GM23248 (cell line): ENCODE results near the gene CPNE4. TPM values are rescaled to one million over a fixed set of nuclear protein-coding genes. Genes with fewer than 3 reads are reported as not detected.

Source experiments
- DNase-seq: peaks from one replicate; pipeline ENCODE4 v3.0.0-alpha.2; 2015
- H2AFZ ChIP-seq: fragments of 200-600 bp; sonication (generic); 2 replicates; pipeline ENCODE4 v1.6.1; 2016; ENCODE audit warnings: antibody characterized with exemption
- H3F3A ChIP-seq: fragments of 200-600 bp; sonication (generic); 2 replicates; pipeline ENCODE4 v1.6.1; 2016; ENCODE audit warnings: mild to moderate bottlenecking, antibody characterized with exemption, mixed run types; ENCODE audit not compliant: insufficient read depth
- H3K27ac ChIP-seq: fragments of 200-600 bp; sonication (generic); 2 replicates; pipeline ENCODE4 v1.5.1; 2016; ENCODE audit warnings: mild to moderate bottlenecking
- H3K27me3 ChIP-seq: fragments of 200-600 bp; sonication (generic); replicated peaks from 2 replicates; pipeline ENCODE4 v1.6.1; 2016; ENCODE audit warnings: mild to moderate bottlenecking; ENCODE audit not compliant: insufficient read depth
- H3K36me3 ChIP-seq: fragments of 200-600 bp; sonication (generic); 2 replicates; pipeline ENCODE4 v1.6.1; 2016; ENCODE audit warnings: low read depth, mild to moderate bottlenecking
- H3K4me1 ChIP-seq: fragments of 200-600 bp; sonication (generic); 2 replicates; pipeline ENCODE4 v1.6.1; 2016; ENCODE audit warnings: mild to moderate bottlenecking; ENCODE audit not compliant: insufficient read depth
- H3K4me2 ChIP-seq: fragments of 200-600 bp; sonication (generic); one replicate; pipeline ENCODE4 v1.6.1; 2016; ENCODE audit warnings: mild to moderate bottlenecking; ENCODE audit not compliant: unreplicated experiment
- H3K4me3 ChIP-seq: fragments of 200-600 bp; sonication (generic); 2 replicates; pipeline ENCODE4 v1.5.1; 2016; ENCODE audit warnings: mild to moderate bottlenecking
- H3K79me2 ChIP-seq: fragments of 200-600 bp; sonication (generic); 2 replicates; pipeline ENCODE4 v1.6.1; 2016; ENCODE audit warnings: mild to moderate bottlenecking; ENCODE audit not compliant: insufficient read depth
- H3K9ac ChIP-seq: fragments of 200-600 bp; sonication (generic); 2 replicates; pipeline ENCODE4 v1.6.1; 2016; ENCODE audit warnings: mild to moderate bottlenecking
- H3K9me2 ChIP-seq: fragments of 200-600 bp; sonication (generic); 2 replicates; pipeline ENCODE4 v1.6.1; 2016; ENCODE audit warnings: mixed run types, mild to moderate bottlenecking, moderate library complexity; ENCODE audit not compliant: insufficient read depth
- H3K9me3 ChIP-seq: fragments of 200-600 bp; sonication (generic); one replicate; pipeline ENCODE4 v1.6.1; 2017; ENCODE audit warnings: low read depth
- H4K20me1 ChIP-seq: fragments of 200-600 bp; sonication (generic); 2 replicates; pipeline ENCODE4 v1.6.0; 2016; ENCODE audit not compliant: insufficient read depth
- EZH2 ChIP-seq: fragments of 200-600 bp; sonication (generic); IDR thresholded peaks from 2 replicates; pipeline ENCODE4 v1.6.1; 2018; ENCODE audit warnings: antibody characterized with exemption, mild to moderate bottlenecking; ENCODE audit not compliant: insufficient read depth, poor library complexity, severe bottlenecking
- EZH2phosphoT487 ChIP-seq: fragments of 200-600 bp; sonication (generic); IDR thresholded peaks from 2 replicates; pipeline ENCODE4 v1.6.1; 2018; ENCODE audit warnings: antibody characterized with exemption, moderate library complexity, mild to moderate bottlenecking, low read depth; ENCODE audit not compliant: insufficient read depth
- WGBS, 2 experiments: methylation state at CpG; one replicate each; pipeline ENCODE4 v1.1.6; 2015 to 2017; ENCODE audit warnings: low lambda C conversion rate in 2 of 2, low coverage in 1 of 2; ENCODE audit errors: missing lambda C conversion rate in 2 of 2; 5-methylcytosine and 5-hydroxymethylcytosine counted together
- in situ Hi-C: fragments of 300-500 bp; cut with MboI; formaldehyde crosslinking; loops from 2 replicates; pipeline ENCODE4 v1.15.0; 2020
- polyA plus RNA-seq: library from polyadenylated mRNA; unstranded; fragments of >200 nt; fragmentation: Nextera tagmentation; extraction: Ambion mirVana; gene quantifications from 2 replicates; pipeline ENCODE4 v1.2.1, GENCODE V29; 2016
- total RNA-seq: library from RNA; depleted of rRNA; stranded (reverse); fragments of >200 nt; shearing (Covaris generic); gene quantifications from 2 replicates; pipeline ENCODE4 v1.2.3, GENCODE V29; 2014

Gene CPNE4
- total and polyA plus RNA-seq, 2 experiments from 2014 or later = 0.11 to 0.44 TPM

DNA sequence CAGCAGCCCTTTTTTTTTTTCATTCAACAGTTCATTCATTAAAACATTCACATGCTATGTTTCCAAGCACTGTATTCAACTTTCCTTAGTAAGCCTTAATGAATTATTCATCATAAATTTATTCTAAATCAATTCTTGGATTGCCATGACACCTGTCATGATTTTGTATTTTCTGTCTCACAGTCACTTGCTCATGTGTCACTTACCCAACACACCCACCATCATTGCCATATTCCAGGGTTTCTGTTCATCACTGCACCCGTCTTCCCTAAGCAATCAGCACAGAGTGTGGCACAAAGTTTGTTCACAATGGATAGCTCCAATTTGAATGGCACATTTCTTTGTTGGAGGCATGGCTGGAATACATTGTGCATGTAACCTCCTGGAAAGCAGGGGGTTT lies 27.2 kb downstream of the CPNE4 start:
- Histone ChIP-seq H3K9me2 (no peaks in the 10 kb centered on the region), H3K79me2 (no peaks in the 10 kb centered on the region), H3K27ac (no peak overlapping the region), H2AFZ (no peak overlapping the region), H3F3A (no peaks in the 10 kb centered on the region), H3K9me3 (no peaks in the 10 kb centered on the region), H3K4me3 (no peak overlapping the region), H3K36me3 (no peaks in the 10 kb centered on the region), H3K9ac (no peak overlapping the region), H4K20me1 (no peaks in the 10 kb centered on the region), H3K4me1 (0 out of 2 replicates have a peak, but pooled peaks cover 7% of the 10 kb centered on the region), H3K27me3 (no peaks in the 10 kb centered on the region; the same call in 1 of the 2 replicates), H3K4me2 (no peak overlapping the region)
- TF ChIP-seq EZH2 (no peak), EZH2phosphoT487 (no peak)
- no peak for DNase-seq
- in situ Hi-C loops = loop anchor here (25.0 kb wide), 2 partner anchors 470 to 970 kb away; partner anchors contain the start of genes ASTE1 and NEK11
- 0% methylated on average over 1 of the region's 1 CpG for WGBS, 2 experiments

DNA sequence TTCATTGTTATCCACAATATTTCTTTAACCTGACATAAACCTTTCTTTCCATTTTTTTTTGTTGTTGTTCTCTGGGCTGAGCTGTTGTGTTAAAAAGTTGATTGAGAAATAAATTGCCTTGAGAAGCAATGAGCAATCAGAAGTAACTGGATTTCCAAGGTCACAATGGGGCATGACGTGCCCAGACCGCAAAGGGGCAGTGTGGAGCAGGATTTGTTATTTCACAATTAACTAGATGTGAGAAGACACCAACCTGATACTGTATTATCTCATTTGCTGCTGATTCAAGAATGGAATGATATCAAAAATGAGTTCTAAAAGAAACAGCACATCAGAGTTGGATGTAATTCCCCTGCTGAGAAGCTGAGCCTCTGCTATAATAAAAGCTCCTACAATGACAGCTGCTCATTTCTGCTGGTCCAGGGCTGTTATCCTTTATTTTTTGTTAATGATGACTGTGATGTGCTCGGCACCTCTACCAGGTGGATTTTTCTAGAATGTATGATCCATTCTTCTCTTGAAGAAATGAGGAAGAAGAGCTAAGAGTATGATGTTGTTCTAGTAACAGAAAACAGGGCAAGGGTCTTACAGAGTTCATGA lies 28.1 kb downstream of the CPNE4 start:
- WGBS, 2 experiments = 14 to 20% methylated on average over 3 of the region's 3 CpGs
- Histone ChIP-seq H3K9me3 (no peaks in the 10 kb centered on the region), H4K20me1 (no peaks in the 10 kb centered on the region), H3K4me1 (0 out of 2 replicates have a peak, but pooled peaks cover 8% of the 10 kb centered on the region), H3K4me2 (no peak overlapping the region), H3K79me2 (no peaks in the 10 kb centered on the region), H3F3A (no peaks in the 10 kb centered on the region), H3K27me3 (no peaks in the 10 kb centered on the region; the same call in 1 of the 2 replicates), H3K4me3 (no peak overlapping the region), H3K9me2 (no peaks in the 10 kb centered on the region), H2AFZ (no peak overlapping the region), H3K9ac (no peak overlapping the region), H3K36me3 (no peaks in the 10 kb centered on the region), H3K27ac (no peak overlapping the region)
- DNase-seq = peak; percentile 71
- TF ChIP-seq EZH2 (no peak), EZH2phosphoT487 (no peak)
- in situ Hi-C loops = loop anchor here (25.0 kb wide), 2 partner anchors 469 to 969 kb away; partner anchors contain the start of genes ASTE1 and NEK11

GRCh38 chr3:132004571-132004970 lies 30.2 kb downstream of the CPNE4 start:
- WGBS, 2 experiments = 40 to 44% methylated on average over 2 of the region's 2 CpGs
- H3K27me3 ChIP-seq = no peaks in the 10 kb centered on the region; the same call in 1 of the 2 replicates
- TF ChIP-seq EZH2phosphoT487 (no peak), EZH2 (no peak)
- no peak overlapping the region for H3K9ac ChIP-seq
- peak; percentile 84 for DNase-seq
- H2AFZ ChIP-seq = no peak overlapping the region
- H3K79me2 ChIP-seq = no peaks in the 10 kb centered on the region
- no peaks in the 10 kb centered on the region for H3F3A ChIP-seq
- H3K9me3 ChIP-seq = no peaks in the 10 kb centered on the region
- 0 out of 2 replicates have a peak overlapping the region, but pooled peaks have one; percentile 7 for H3K27ac ChIP-seq
- in situ Hi-C loops = loop anchor here (25.0 kb wide), 2 partner anchors 467 to 967 kb away; partner anchors contain the start of genes ASTE1 and NEK11
- peak overlapping the region; percentile 27 for H3K4me2 ChIP-seq
- H3K4me3 ChIP-seq = no peak overlapping the region
- H3K4me1 ChIP-seq = 0 out of 2 replicates have a peak, but pooled peaks cover 8% of the 10 kb centered on the region
- H4K20me1 ChIP-seq = no peaks in the 10 kb centered on the region
- H3K9me2 ChIP-seq = no peaks in the 10 kb centered on the region
- H3K36me3 ChIP-seq = no peaks in the 10 kb centered on the region

- Histone ChIP-seq H3K36me3 (no peaks in the 10 kb centered on the region), H3K9ac (no peak overlapping the region), H3F3A (no peaks in the 10 kb centered on the region), H3K79me2 (no peaks in the 10 kb centered on the region), H3K4me1 (0 out of 2 replicates have a peak, but pooled peaks cover 8% of the 10 kb centered on the region), H3K4me3 (no peak overlapping the region), H4K20me1 (no peaks in the 10 kb centered on the region), H3K4me2 (no peak overlapping the region), H3K9me2 (no peaks in the 10 kb centered on the region), H3K27me3 (no peaks in the 10 kb centered on the region; the same call in 1 of the 2 replicates), H3K27ac (no peak overlapping the region), H2AFZ (no peak overlapping the region), H3K9me3 (no peaks in the 10 kb centered on the region)
- in situ Hi-C loops = loop anchor here (25.0 kb wide), 2 partner anchors 466 to 966 kb away; partner anchors contain the start of genes ASTE1 and NEK11
- DNase-seq = no peak
- no peak for TF ChIP-seq EZH2phosphoT487
- TF ChIP-seq EZH2 = no peak
- WGBS, 2 experiments = 94 to 96% methylated on average over 1 of the region's 1 CpG
These were observed 31.1 kb downstream of the CPNE4 start for GRCh38 chr3:132003685-132004084.
